Upper lobe of left lung (tissue), 6 donors: ENCODE data around the gene SRBD1. TPM values are rescaled to one million over a fixed set of nuclear protein-coding genes. Genes with fewer than 3 reads are reported as not detected.

Experiments
- ATAC-seq, 2 donors: fragments of 200-7000 bp; cut with Tn5 transposase; one replicate each; pipeline ENCODE4 v1.9.1; 2022; ENCODE audit warnings: mild to moderate bottlenecking in 2 of 2, moderate library complexity in 2 of 2; ENCODE audit not compliant: low FRiP score in 2 of 2
- DNase-seq, 2 donors: peaks; one replicate each; pipeline ENCODE4 v3.0.0-alpha.2; 2019 to 2020
- H3K27ac ChIP-seq, 4 donors: fragments of 200-600 bp; sonication (generic); one replicate each; pipeline ENCODE4 v1.5.1; 2016 to 2019
- H3K27me3 ChIP-seq, 4 donors: fragments of 200-600 bp; sonication (generic); one replicate each; pipeline ENCODE4 v1.5.1; 2017 to 2019
- H3K36me3 ChIP-seq, 4 donors: fragments of 200-600 bp; sonication (generic); one replicate each; pipeline ENCODE4 v1.5.1; 2016 to 2019
- H3K4me1 ChIP-seq, 4 donors: fragments of 200-600 bp; sonication (generic); one replicate each; pipeline ENCODE4 v1.5.1; 2018 to 2019
- H3K4me3 ChIP-seq, 4 donors: fragments of 200-600 bp; sonication (generic); one replicate each; pipeline ENCODE4 v1.5.1; 2017 to 2019; ENCODE audit warnings: mild to moderate bottlenecking in 2 of 4, moderate library complexity in 1 of 4
- H3K9me3 ChIP-seq, 4 donors: fragments of 200-600 bp; sonication (generic); one replicate each; pipeline ENCODE4 v1.5.1; 2018 to 2019
- EP300 ChIP-seq, 4 donors: sonication (generic); formaldehyde crosslinking; IDR thresholded peaks; one replicate each; pipeline ENCODE4 v1.5.1; 2017; ENCODE audit warnings: antibody characterized with exemption in 4 of 4, control low read depth in 2 of 4
- POLR2A ChIP-seq, 4 donors: fragments of 450-650 bp; IDR thresholded peaks; one replicate each; pipeline ENCODE4 v1.5.1; 2016 to 2017; ENCODE audit warnings: antibody characterized with exemption in 4 of 4, mild to moderate bottlenecking in 2 of 4
- POLR2AphosphoS5 ChIP-seq, 2 donors: sonication (generic); formaldehyde crosslinking; IDR thresholded peaks; one replicate each; pipeline ENCODE4 v1.5.1; 2017; ENCODE audit warnings: antibody characterized with exemption in 2 of 2
- WGBS, 2 donors: methylation state at CpG; one replicate each; pipeline ENCODE4 v1.1.5; 2017 to 2018; 5-methylcytosine and 5-hydroxymethylcytosine counted together
- total RNA-seq, 6 donors: library from RNA; depleted of rRNA in 4 of 6; stranded (reverse); fragments of >200 nt in 4 of 6; gene quantifications; one replicate each; pipeline versions ENCODE4 v1.1.0 to v1.2.1, GENCODE V29; 2016 to 2021
- TF ChIP-seq, protein P1 (sequence below), 6 experiments: fragments of 450-650 bp in 4 of 6; fragments of 200-600 bp in 2 of 6; sonication (generic) in 2 of 6; IDR thresholded peaks; one replicate each; pipeline ENCODE4 v1.5.1; 2016 to 2019; ENCODE audit warnings: antibody characterized with exemption in 6 of 6
- donor health status: DM: no; HTN: no; CAD: no; lungs with moderate emphysema.
- donor health status: DM: no; HTN: yes; CAD: no; lungs with severe emphysema.

Gene SRBD1
- total RNA-seq, 6 donors from 2014 or later: 16.4 to 38.3 (median 19.0) TPM

GRCh38 chr2:45578056-45578843 lies 32.8 kb downstream of the SRBD1 start:
- Histone ChIP-seq H3K27me3 (no peaks in the 10 kb centered on the region), H3K27ac (no peak overlapping the region), H3K36me3 (peaks cover 0 to 11% (median 0%) of the 10 kb centered on the region in 4 donors), H3K4me1 (no peaks in the 10 kb centered on the region), H3K9me3 (no peaks in the 10 kb centered on the region), H3K4me3 (no peak overlapping the region)
- no peak for DNase-seq
- peak in 1 of 2 donors; percentile 61 for ATAC-seq
- 74 to 84% methylated on average over 5 of the region's 5 CpGs for WGBS, 2 donors
- no peak for TF ChIP-seq POLR2AphosphoS5 (IDR thresholded peaks at IDR 0.05)
- TF ChIP-seq, protein P1, sequence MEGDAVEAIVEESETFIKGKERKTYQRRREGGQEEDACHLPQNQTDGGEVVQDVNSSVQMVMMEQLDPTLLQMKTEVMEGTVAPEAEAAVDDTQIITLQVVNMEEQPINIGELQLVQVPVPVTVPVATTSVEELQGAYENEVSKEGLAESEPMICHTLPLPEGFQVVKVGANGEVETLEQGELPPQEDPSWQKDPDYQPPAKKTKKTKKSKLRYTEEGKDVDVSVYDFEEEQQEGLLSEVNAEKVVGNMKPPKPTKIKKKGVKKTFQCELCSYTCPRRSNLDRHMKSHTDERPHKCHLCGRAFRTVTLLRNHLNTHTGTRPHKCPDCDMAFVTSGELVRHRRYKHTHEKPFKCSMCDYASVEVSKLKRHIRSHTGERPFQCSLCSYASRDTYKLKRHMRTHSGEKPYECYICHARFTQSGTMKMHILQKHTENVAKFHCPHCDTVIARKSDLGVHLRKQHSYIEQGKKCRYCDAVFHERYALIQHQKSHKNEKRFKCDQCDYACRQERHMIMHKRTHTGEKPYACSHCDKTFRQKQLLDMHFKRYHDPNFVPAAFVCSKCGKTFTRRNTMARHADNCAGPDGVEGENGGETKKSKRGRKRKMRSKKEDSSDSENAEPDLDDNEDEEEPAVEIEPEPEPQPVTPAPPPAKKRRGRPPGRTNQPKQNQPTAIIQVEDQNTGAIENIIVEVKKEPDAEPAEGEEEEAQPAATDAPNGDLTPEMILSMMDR (IDR thresholded peaks at IDR 0.05): peak in 3 of 6 experiments; percentile 14 to 35 (median 23)
- no peak for TF ChIP-seq POLR2A (IDR thresholded peaks at IDR 0.05)
- no peak for TF ChIP-seq EP300 (IDR thresholded peaks at IDR 0.05)

- no peaks in the 10 kb centered on the region for H3K4me1 ChIP-seq
- peaks cover 0 to 19% (median 0%) of the 10 kb centered on the region in 4 donors for H3K36me3 ChIP-seq
- H3K27me3 ChIP-seq: no peaks in the 10 kb centered on the region
- H3K9me3 ChIP-seq: no peaks in the 10 kb centered on the region
- 86 to 91% methylated on average over 4 of the region's 4 CpGs for WGBS, 2 donors
- no peak for DNase-seq
- no peak for TF ChIP-seq POLR2AphosphoS5 (IDR thresholded peaks at IDR 0.05)
- no peak overlapping the region for H3K4me3 ChIP-seq
- no peak overlapping the region for H3K27ac ChIP-seq
- ATAC-seq: no peak
Measured at GRCh38 chr2:45577441-45577840, 33.6 kb downstream of the SRBD1 start.

- Histone ChIP-seq H3K36me3 (peaks cover 0 to 22% (median 0%) of the 10 kb centered on the region in 4 donors), H3K4me1 (no peaks in the 10 kb centered on the region), H3K27me3 (no peaks in the 10 kb centered on the region), H3K4me3 (no peak overlapping the region), H3K27ac (no peak overlapping the region), H3K9me3 (no peaks in the 10 kb centered on the region)
- DNase-seq: no peak
- no peak for TF ChIP-seq EP300 (IDR thresholded peaks at IDR 0.05)
- TF ChIP-seq, protein P1 (IDR thresholded peaks at IDR 0.05): no peak
- TF ChIP-seq POLR2AphosphoS5 (IDR thresholded peaks at IDR 0.05): no peak
- no peak for TF ChIP-seq POLR2A (IDR thresholded peaks at IDR 0.05)
- ATAC-seq: no peak
- 72 to 93% methylated on average over 6 of the region's 6 CpGs for WGBS, 2 donors
Measured at GRCh38 chr2:45575881-45576280, 35.2 kb downstream of the SRBD1 start.

GRCh38 chr2:45572979-45573378 lies 38.1 kb downstream of the SRBD1 start:
- Histone ChIP-seq H3K4me1 (peaks cover 0 to 11% (median 8%) of the 10 kb centered on the region in 4 donors), H3K36me3 (peaks cover 0 to 31% (median 0%) of the 10 kb centered on the region in 4 donors), H3K9me3 (no peaks in the 10 kb centered on the region), H3K27me3 (no peaks in the 10 kb centered on the region), H3K27ac (no peak overlapping the region), H3K4me3 (no peak overlapping the region)
- DNase-seq (no peak), ATAC-seq (no peak)
- TF ChIP-seq, protein P1 (IDR thresholded peaks at IDR 0.05): no peak
- TF ChIP-seq EP300 (IDR thresholded peaks at IDR 0.05): no peak
- no peak for TF ChIP-seq POLR2A (IDR thresholded peaks at IDR 0.05)
- no peak for TF ChIP-seq POLR2AphosphoS5 (IDR thresholded peaks at IDR 0.05)
- 95 to 98% methylated on average over 3 of the region's 3 CpGs for WGBS, 2 donors

DNA sequence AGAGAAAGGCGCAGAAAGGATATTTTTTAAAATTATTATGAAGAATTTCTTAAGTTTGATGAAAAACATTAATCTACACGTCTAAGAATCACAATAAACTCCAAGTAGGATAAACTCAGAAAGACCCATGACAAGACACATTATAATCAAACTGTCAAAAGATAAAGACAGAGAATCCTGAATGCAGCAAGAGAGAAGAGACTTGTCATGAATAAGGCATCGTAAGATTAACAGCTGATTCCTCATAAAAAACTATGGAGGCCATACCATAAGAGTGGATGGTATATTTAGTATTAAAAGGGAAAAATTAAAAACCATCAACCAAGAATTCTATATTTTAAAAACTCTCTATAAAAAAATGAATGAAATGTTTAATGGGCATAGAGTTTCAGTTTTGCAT lies 39.1 kb downstream of the SRBD1 start:
- Histone ChIP-seq H3K36me3 (peaks cover 0 to 31% (median 0%) of the 10 kb centered on the region in 4 donors), H3K27me3 (no peaks in the 10 kb centered on the region), H3K4me1 (peaks cover 0 to 11% (median 8%) of the 10 kb centered on the region in 4 donors), H3K9me3 (no peaks in the 10 kb centered on the region), H3K4me3 (no peak overlapping the region), H3K27ac (no peak overlapping the region)
- WGBS, 2 donors: 96 to 99% methylated on average over 3 of the region's 3 CpGs
- no peak for TF ChIP-seq EP300 (IDR thresholded peaks at IDR 0.05)
- TF ChIP-seq POLR2A (IDR thresholded peaks at IDR 0.05): no peak
- ATAC-seq: no peak
- no peak for DNase-seq
